Measurements from ENCODE around the gene FMC1. TPM values are rescaled to one million over a fixed set of nuclear protein-coding genes. Genes with fewer than 3 reads are reported as not detected.
"Not testable (repeated sequence)": the region's sequence is repeated elsewhere in the genome, so short reads cannot be mapped to it uniquely, and the experiment has no call there.

FMC1 gene
- total and polyA plus RNA-seq, 2 experiments from 2014 or later = 12.9 to 46.7 TPM

GRCh38 chr7:139345042-139345441 lies 3.9 kb downstream of the FMC1 start:
- Histone ChIP-seq H3K27ac (no peak overlapping the region), H3K79me2 (peaks cover 35% of the 10 kb centered on the region), H3K4me1 (ENCODE audit: insufficient read depth) (no peaks in the 10 kb centered on the region), H3K27me3 (no peaks in the 10 kb centered on the region), H4K20me1 (ENCODE audit: insufficient read depth, poor library complexity, severe bottlenecking) (no peaks in the 10 kb centered on the region), H3K9me2 (replicated peaks; ENCODE audit: insufficient read depth) (no peaks in the 10 kb centered on the region), H2AFZ (no peak overlapping the region), H3K36me3 (replicated peaks; ENCODE audit: insufficient read depth, low read depth) (peaks cover 4% of the 10 kb centered on the region), H3K4me3 (no peak overlapping the region), H3K9me3 (ENCODE audit: low read depth) (no peaks in the 10 kb centered on the region), H3K4me2 (no peak overlapping the region)
- 97% methylated on average over 1 of the region's 1 CpG for WGBS (ENCODE audit: low lambda C conversion rate, missing lambda C conversion rate)
- TF ChIP-seq EZH2phosphoT487 (IDR thresholded peaks at IDR 0.05; ENCODE audit: low read depth, severe bottlenecking, unreplicated experiment) (no peak), CTCF (IDR thresholded peaks at IDR 0.05; ENCODE audit: poor library complexity) (no peak), EZH2 (IDR thresholded peaks at IDR 0.05; ENCODE audit: borderline replicate concordance) (no peak)
- no peak for DNase-seq (ENCODE audit: low spot score)

- Histone ChIP-seq H3K9me3 (ENCODE audit: low read depth) (no peaks in the 10 kb centered on the region), H3K4me2 (no peak overlapping the region), H3K79me2 (peaks cover 6% of the 10 kb centered on the region), H4K20me1 (ENCODE audit: insufficient read depth, poor library complexity, severe bottlenecking) (no peaks in the 10 kb centered on the region), H3K4me1 (ENCODE audit: insufficient read depth) (no peaks in the 10 kb centered on the region), H3K9me2 (replicated peaks; ENCODE audit: insufficient read depth) (no peaks in the 10 kb centered on the region), H2AFZ (no peak overlapping the region), H3K27ac (no peak overlapping the region), H3K4me3 (no peak overlapping the region), H3K36me3 (replicated peaks; ENCODE audit: insufficient read depth, low read depth) (peaks cover 4% of the 10 kb centered on the region), H3K27me3 (no peaks in the 10 kb centered on the region)
- no peak for TF ChIP-seq EZH2phosphoT487 (IDR thresholded peaks at IDR 0.05; ENCODE audit: low read depth, severe bottlenecking, unreplicated experiment)
- no peak for TF ChIP-seq CTCF (IDR thresholded peaks at IDR 0.05; ENCODE audit: poor library complexity)
- TF ChIP-seq EZH2 (IDR thresholded peaks at IDR 0.05; ENCODE audit: borderline replicate concordance) = no peak
- WGBS (ENCODE audit: low lambda C conversion rate, missing lambda C conversion rate) = 89% methylated on average over 2 of the region's 2 CpGs
- DNase-seq (ENCODE audit: low spot score) = no peak
Measured at GRCh38 chr7:139351027-139351426, 9.9 kb downstream of the FMC1 start.

- H3K4me1 ChIP-seq (ENCODE audit: insufficient read depth) = no peaks in the 10 kb centered on the region
- no peaks in the 10 kb centered on the region for H3K36me3 ChIP-seq (replicated peaks; ENCODE audit: insufficient read depth, low read depth)
- H3K9me2 ChIP-seq (replicated peaks; ENCODE audit: insufficient read depth) = no peaks in the 10 kb centered on the region
- H3K9me3 ChIP-seq (ENCODE audit: low read depth) = no peaks in the 10 kb centered on the region
- no peaks in the 10 kb centered on the region for H3K27me3 ChIP-seq
- H3K27ac ChIP-seq = no peak overlapping the region
- H3K4me2 ChIP-seq = no peak overlapping the region
- WGBS (ENCODE audit: low lambda C conversion rate, missing lambda C conversion rate) = 93% methylated on average over 2 of the region's 2 CpGs
- peaks cover 23% of the 10 kb centered on the region for H3K79me2 ChIP-seq
- DNase-seq (ENCODE audit: low spot score) = no peak
- no peak overlapping the region for H2AFZ ChIP-seq
- H4K20me1 ChIP-seq (ENCODE audit: insufficient read depth, poor library complexity, severe bottlenecking) = no peaks in the 10 kb centered on the region
- TF ChIP-seq CTCF (IDR thresholded peaks at IDR 0.05; ENCODE audit: poor library complexity) (no peak), EZH2phosphoT487 (IDR thresholded peaks at IDR 0.05; ENCODE audit: low read depth, severe bottlenecking, unreplicated experiment) (no peak), EZH2 (IDR thresholded peaks at IDR 0.05; ENCODE audit: borderline replicate concordance) (no peak)
- H3K4me3 ChIP-seq = no peak overlapping the region
Measured at GRCh38 chr7:139354729-139355128, 13.6 kb downstream of the FMC1 start.

- Histone ChIP-seq H3K27me3 (no peaks in the 10 kb centered on the region), H3K36me3 (replicated peaks; ENCODE audit: insufficient read depth, low read depth) (no peaks in the 10 kb centered on the region), H3K4me3 (no peak overlapping the region), H3K4me1 (ENCODE audit: insufficient read depth) (no peaks in the 10 kb centered on the region), H3K4me2 (no peak overlapping the region), H3K27ac (no peak overlapping the region), H3K9me2 (replicated peaks; ENCODE audit: insufficient read depth) (no peaks in the 10 kb centered on the region), H3K9me3 (ENCODE audit: low read depth) (no peaks in the 10 kb centered on the region), H4K20me1 (ENCODE audit: insufficient read depth, poor library complexity, severe bottlenecking) (no peaks in the 10 kb centered on the region), H2AFZ (no peak overlapping the region), H3K79me2 (peaks cover 23% of the 10 kb centered on the region)
- no peak for DNase-seq (ENCODE audit: low spot score)
- 98% methylated on average over 1 of the region's 1 CpG for WGBS (ENCODE audit: low lambda C conversion rate, missing lambda C conversion rate)
- no peak for TF ChIP-seq EZH2 (IDR thresholded peaks at IDR 0.05; ENCODE audit: borderline replicate concordance)
- TF ChIP-seq CTCF (IDR thresholded peaks at IDR 0.05; ENCODE audit: poor library complexity) = no peak
- TF ChIP-seq EZH2phosphoT487 (IDR thresholded peaks at IDR 0.05; ENCODE audit: low read depth, severe bottlenecking, unreplicated experiment) = no peak
Measured at GRCh38 chr7:139355320-139355719, 14.2 kb downstream of the FMC1 start.

- Histone ChIP-seq H2AFZ (peak overlapping the region; percentile 72), H3K4me2 (peak overlapping the region; percentile 83), H3K79me2 (peaks cover 47% of the 10 kb centered on the region), H4K20me1 (ENCODE audit: insufficient read depth, poor library complexity, severe bottlenecking) (peaks cover 20% of the 10 kb centered on the region), H3K4me1 (ENCODE audit: insufficient read depth) (peaks cover 11% of the 10 kb centered on the region), H3K4me3 (peak overlapping the region; percentile 66), H3K27ac (peak overlapping the region; percentile 100)
- H3K9me2 ChIP-seq (replicated peaks; ENCODE audit: insufficient read depth); DNase-seq (ENCODE audit: low spot score); H3K9me3 ChIP-seq (ENCODE audit: low read depth); H3K27me3 ChIP-seq; H3K36me3 ChIP-seq (replicated peaks; ENCODE audit: insufficient read depth, low read depth): not testable (repeated sequence)
- 97% methylated on average over 27 of the region's 27 CpGs for WGBS (ENCODE audit: low lambda C conversion rate, missing lambda C conversion rate)
Measured at GRCh38 chr7:139357729-139358506, 16.8 kb downstream of the FMC1 start.
